Hematopoietic multipotent progenitor cell treated with erythropoietin and hydrocortisone succinate and interleukin-3 and kit ligand, for 4 days (in vitro differentiated cells): ENCODE measurements around the gene TMEM225.
"Not testable (repeated sequence)": the region's sequence is repeated elsewhere in the genome, so short reads cannot be mapped to it uniquely, and the experiment has no call there.

ENCODE experiments used
- DNase-seq: peaks from one replicate; pipeline ENCODE4 v3.0.0-alpha.2; 2015

Gene TMEM225

GRCh38 chr11:123885570-123885969, at the start of gene TMEM225:
Gene TMEM225, minus strand, starts transcription at chr11:123885670. Its CDS starts 245 bp downstream, at chr11:123885425.
- DNase-seq, result no peak

GRCh38 chr11:123924027-123924426, 38.6 kb upstream of the TMEM225 start:
- no peak for DNase-seq

- no peak for DNase-seq
Observed at GRCh38 chr11:123920943-123921342, 35.5 kb upstream of the TMEM225 start.

- DNase-seq, result no peak
Observed at GRCh38 chr11:123905826-123906225, 20.4 kb upstream of the TMEM225 start.

GRCh38 chr11:123904932-123905331, 19.5 kb upstream of the TMEM225 start:
- no peak for DNase-seq

- no peak for DNase-seq
Observed at GRCh38 chr11:123903932-123904331, 18.5 kb upstream of the TMEM225 start.

- DNase-seq, result no peak
Observed at GRCh38 chr11:123901867-123902266, 16.4 kb upstream of the TMEM225 start, which contains the start of gene OR8D4. Gene OR8D4, plus strand, starts transcription at chr11:123902167. Its CDS starts 4,265 bp downstream, at chr11:123906432.

- no peak for DNase-seq
Observed at GRCh38 chr11:123899792-123900191, 14.3 kb upstream of the TMEM225 start.

GRCh38 chr11:123892031-123892430, 6.6 kb upstream of the TMEM225 start:
- no peak for DNase-seq

GRCh38 chr11:123880912-123881311, 4.6 kb downstream of the TMEM225 start:
- no peak for DNase-seq

- DNase-seq, result not testable (repeated sequence)
Observed at GRCh38 chr11:123867795-123868194, 17.7 kb downstream of the TMEM225 start.

- not testable (repeated sequence) for DNase-seq
Observed at GRCh38 chr11:123865293-123865692, 20.2 kb downstream of the TMEM225 start.

- DNase-seq, result no peak
Observed at GRCh38 chr11:123859731-123860130, 25.7 kb downstream of the TMEM225 start.

- DNase-seq, result no peak
Observed at GRCh38 chr11:123856444-123856843, 29.0 kb downstream of the TMEM225 start.

- DNase-seq, result no peak
Observed at GRCh38 chr11:123853038-123853437, 32.4 kb downstream of the TMEM225 start.

GRCh38 chr11:123852321-123852720, 33.1 kb downstream of the TMEM225 start:
- peak; percentile 8 for DNase-seq

- no peak for DNase-seq
Observed at GRCh38 chr11:123851110-123851509, 34.4 kb downstream of the TMEM225 start.

- peak; percentile 11 for DNase-seq
Observed at GRCh38 chr11:123841174-123841573, 44.3 kb downstream of the TMEM225 start.

- no peak for DNase-seq
Observed at GRCh38 chr11:123839131-123839530, 46.3 kb downstream of the TMEM225 start.

- DNase-seq, result no peak
Observed at GRCh38 chr11:123838659-123839058, 46.8 kb downstream of the TMEM225 start.

GRCh38 chr11:123838199-123838598, 47.3 kb downstream of the TMEM225 start:
- DNase-seq, result no peak

- DNase-seq, result no peak
Observed at GRCh38 chr11:123833095-123833494, 52.4 kb downstream of the TMEM225 start.
